AG04450 (cell line): ENCODE results near the gene HOXA5. TPM values are rescaled to one million over a fixed set of nuclear protein-coding genes. Genes with fewer than 3 reads are reported as not detected.

ENCODE experiments used
- CTCF ChIA-PET: fragments of 300-600, 350-600 bp; formaldehyde crosslinking; extraction: SDS; loops from one replicate; lab custom pipeline; 2022; ENCODE audit warnings: antibody characterized with exemption, inconsistent platforms; lab: Charles Lee
- POLR2A ChIA-PET: fragments of 350-600 bp; formaldehyde crosslinking; extraction: SDS; loops from one replicate; lab custom pipeline; 2021; ENCODE audit warnings: antibody characterized with exemption, inconsistent platforms; lab: Yijun Ruan, JAX
- DNase-seq: peaks from one replicate; pipeline ENCODE4 v3.0.0-alpha.2; 2011; ENCODE audit warnings: low read depth, low spot score
- H3K27ac ChIP-seq: one replicate; pipeline ENCODE4 v1.5.1; 2012; ENCODE audit warnings: low read depth, low read length, control low read depth
- H3K27me3 ChIP-seq: one replicate; pipeline ENCODE4 v1.6.0; 2012; ENCODE audit warnings: low read length; ENCODE audit not compliant: control insufficient read depth, insufficient read depth
- H3K4me3 ChIP-seq: 2 replicates; pipeline ENCODE4 v1.5.1; 2011; ENCODE audit warnings: mild to moderate bottlenecking, low read depth, low read length, control low read depth
- H3K9me3 ChIP-seq: 2 replicates; pipeline ENCODE4 v1.5.1; 2012; ENCODE audit warnings: low read length; ENCODE audit not compliant: control insufficient read depth, insufficient read depth
- polyA plus RNA-seq: library from polyadenylated mRNA; depleted of rRNA; stranded (reverse); fragments of >200 nt; gene quantifications from 2 replicates; pipeline ENCODE4 v1.2.3, GENCODE V29; 2011
- TF ChIP-seq, protein P1 (sequence below): IDR thresholded peaks from 2 replicates; pipeline ENCODE4 v1.5.1; 2011; ENCODE audit warnings: low read depth, low read length, control low read depth, inconsistent platforms

The HOXA5 gene
- polyA plus RNA-seq, 1 experiment: 51.0 TPM

DNA sequence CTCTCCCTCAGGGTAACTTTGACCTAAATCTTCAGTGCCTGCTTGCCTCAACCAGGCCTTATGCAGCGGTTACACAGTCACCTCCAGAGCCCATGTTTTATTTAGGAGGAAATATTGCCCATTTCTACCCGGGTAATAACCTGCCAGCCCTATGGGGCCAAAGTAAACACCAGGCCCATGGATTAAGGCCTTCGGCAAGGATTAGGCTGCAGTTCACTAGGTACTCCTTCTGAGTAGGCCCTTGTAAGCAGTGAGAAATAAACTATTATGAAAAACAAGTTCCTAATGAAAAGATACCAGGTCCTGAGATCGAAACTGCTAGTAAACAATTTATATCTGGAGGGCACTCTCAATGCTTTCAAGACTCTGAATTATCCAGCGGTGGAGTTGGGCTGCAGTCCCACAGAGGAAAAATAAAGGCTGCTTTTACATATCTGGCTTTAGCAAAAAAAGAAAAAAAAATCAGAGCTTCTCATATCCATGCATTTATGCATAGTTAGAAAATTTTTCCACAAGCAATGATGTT is 34.4 kb upstream of the HOXA5 start:
- CTCF ChIA-PET: interaction anchor here (1.5 to 4.2 kb wide), 7 partner anchors 13 to 1285 kb away, joined by 6 to 21 read pairs (median 15); no protein-coding TSS in a partner anchor
- Histone ChIP-seq H3K27ac (no peak overlapping the region), H3K9me3 (peaks cover 8% of the 10 kb centered on the region; the same call in 1 of the 2 replicates), H3K27me3 (peaks cover 87% of the 10 kb centered on the region), H3K4me3 (no peak overlapping the region)
- TF ChIP-seq, protein P1, sequence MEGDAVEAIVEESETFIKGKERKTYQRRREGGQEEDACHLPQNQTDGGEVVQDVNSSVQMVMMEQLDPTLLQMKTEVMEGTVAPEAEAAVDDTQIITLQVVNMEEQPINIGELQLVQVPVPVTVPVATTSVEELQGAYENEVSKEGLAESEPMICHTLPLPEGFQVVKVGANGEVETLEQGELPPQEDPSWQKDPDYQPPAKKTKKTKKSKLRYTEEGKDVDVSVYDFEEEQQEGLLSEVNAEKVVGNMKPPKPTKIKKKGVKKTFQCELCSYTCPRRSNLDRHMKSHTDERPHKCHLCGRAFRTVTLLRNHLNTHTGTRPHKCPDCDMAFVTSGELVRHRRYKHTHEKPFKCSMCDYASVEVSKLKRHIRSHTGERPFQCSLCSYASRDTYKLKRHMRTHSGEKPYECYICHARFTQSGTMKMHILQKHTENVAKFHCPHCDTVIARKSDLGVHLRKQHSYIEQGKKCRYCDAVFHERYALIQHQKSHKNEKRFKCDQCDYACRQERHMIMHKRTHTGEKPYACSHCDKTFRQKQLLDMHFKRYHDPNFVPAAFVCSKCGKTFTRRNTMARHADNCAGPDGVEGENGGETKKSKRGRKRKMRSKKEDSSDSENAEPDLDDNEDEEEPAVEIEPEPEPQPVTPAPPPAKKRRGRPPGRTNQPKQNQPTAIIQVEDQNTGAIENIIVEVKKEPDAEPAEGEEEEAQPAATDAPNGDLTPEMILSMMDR: no peak
- POLR2A ChIA-PET: no interaction called here
- DNase-seq: no peak

DNA sequence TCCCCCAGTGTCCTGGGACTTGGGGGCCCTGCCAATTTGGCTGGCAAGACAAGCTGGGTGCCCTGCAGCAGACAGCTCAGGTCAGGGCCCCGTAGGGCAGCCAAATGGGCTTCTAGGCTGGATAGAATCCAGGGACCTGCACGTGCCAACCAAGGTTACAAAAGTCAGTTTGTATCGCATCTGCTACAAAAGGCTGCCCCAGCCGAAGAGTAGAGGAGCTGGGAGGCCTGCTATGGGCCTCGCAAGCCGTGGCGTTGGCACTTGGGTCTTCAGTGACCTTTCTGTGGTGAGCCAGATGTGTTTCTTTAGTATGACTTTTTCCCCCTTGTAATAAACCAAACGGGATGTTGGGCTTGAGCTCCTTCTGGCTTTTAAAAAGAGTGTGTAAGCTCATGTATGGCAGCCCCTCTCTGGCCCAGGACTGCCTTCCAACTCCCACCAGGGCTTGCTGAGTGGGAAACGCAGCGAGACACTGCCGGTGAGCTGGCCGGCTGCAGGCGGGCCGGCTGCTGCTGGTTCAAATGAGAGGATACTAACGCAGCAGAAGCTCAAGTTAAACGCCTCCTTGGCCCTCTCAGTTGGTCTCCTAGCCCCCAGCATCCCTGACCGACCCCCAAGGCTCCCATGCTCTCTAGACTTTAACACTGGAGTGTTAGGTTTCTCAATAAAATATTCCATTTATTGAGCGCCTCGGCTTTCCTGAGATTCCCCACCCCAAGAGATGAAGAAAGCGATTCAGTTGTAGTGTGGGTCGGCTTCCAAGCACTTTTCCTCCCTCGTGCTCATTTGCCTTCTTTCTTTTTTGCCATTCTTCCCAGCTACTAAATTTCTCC is 33.7 kb upstream of the HOXA5 start:
- no peak for DNase-seq
- Histone ChIP-seq H3K27me3 (peaks cover 87% of the 10 kb centered on the region), H3K27ac (no peak overlapping the region)

DNA sequence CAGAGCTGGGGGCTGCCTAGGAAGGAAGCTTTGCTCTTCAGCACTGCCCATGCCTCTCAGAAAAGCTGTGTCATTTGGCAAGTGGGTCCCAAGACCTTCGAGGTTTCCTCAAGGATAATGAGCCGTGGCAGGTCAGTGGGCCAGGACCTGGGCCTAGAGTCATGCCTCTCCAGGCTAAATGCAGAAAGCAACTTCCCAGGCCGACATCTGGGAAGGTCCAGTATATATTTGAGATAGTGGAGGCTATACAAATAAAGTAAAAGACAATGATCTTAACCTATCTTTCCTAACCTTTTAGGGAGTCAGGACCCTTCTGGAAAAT is 33.0 kb upstream of the HOXA5 start:
- ChIA-PET CTCF (interaction anchor here (1.5 to 4.2 kb wide), 3 partner anchors 33 to 1283 kb away, joined by 6 to 17 read pairs (median 8); no protein-coding TSS in a partner anchor), POLR2A (no interaction called here)
- no peak for DNase-seq
- Histone ChIP-seq H3K4me3 (no peak overlapping the region), H3K27me3 (peaks cover 88% of the 10 kb centered on the region), H3K27ac (no peak overlapping the region), H3K9me3 (peaks cover 11% of the 10 kb centered on the region; the same call in 1 of the 2 replicates)
- TF ChIP-seq, protein P1: no peak

More for the DNA sequence above, 33.7 kb upstream of the HOXA5 start:
- ChIA-PET CTCF (interaction anchor here (1.5 to 4.2 kb wide), 3 partner anchors 33 to 1284 kb away, joined by 6 to 17 read pairs (median 8); no protein-coding TSS in a partner anchor), POLR2A (no interaction called here)
- peaks cover 11% of the 10 kb centered on the region; the same call in 1 of the 2 replicates for H3K9me3 ChIP-seq
- TF ChIP-seq, protein P1: no peak
- H3K4me3 ChIP-seq: no peak overlapping the region

DNA sequence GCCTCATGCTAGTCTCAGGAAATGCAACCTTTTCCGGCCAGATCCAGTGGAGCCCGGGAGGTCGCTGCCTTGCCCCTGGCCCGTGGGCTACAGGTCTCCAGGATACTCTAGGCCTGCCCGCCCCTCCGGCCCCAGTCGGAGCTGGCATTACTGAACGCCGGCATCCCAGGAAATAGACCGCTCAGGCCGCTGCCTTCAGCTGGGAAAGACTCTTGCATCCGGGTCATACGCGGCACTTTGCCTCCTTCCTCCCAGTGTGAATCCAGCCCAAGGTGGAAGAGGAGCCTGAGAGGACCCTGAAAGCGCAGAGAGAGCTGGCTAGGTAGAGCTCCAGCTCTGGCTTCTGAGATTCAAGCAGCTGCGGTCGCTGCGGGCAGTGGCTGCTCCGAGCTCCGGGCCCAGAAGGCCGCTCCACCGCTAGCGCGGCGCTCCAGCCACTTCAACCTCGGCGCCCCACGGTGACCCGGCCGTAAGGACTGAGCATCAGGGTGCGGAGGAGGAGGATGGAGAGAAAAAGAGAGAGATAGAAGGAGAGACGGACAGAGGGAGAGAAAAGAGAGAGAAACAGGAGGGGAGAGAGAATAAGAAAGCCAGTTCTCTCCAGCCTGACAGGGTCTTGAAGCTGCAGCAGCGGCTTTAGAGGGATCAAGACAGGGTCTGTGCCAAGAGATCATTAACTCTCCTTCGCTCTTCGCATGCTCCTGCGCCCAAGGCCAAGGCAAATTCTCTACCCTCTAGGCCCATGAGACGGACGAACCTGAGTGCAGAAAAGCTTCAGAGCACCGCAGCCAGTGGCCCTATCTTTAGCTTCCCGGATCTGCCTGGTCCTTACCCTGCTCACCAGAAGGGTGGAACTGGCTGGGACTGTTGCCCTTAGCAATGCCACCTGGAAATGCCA is 32.4 kb upstream of the HOXA5 start:
- ChIA-PET POLR2A (no interaction called here), CTCF (interaction anchor here (0.6 to 4.2 kb wide), 4 partner anchors 34 to 1283 kb away, joined by 6 to 17 read pairs (median 10); no protein-coding TSS in a partner anchor)
- TF ChIP-seq, protein P1: no peak
- H3K4me3 ChIP-seq: no peak overlapping the region
- DNase-seq: no peak
- H3K27ac ChIP-seq: no peak overlapping the region
- H3K9me3 ChIP-seq: peaks cover 11% of the 10 kb centered on the region; the same call in 1 of the 2 replicates
- H3K27me3 ChIP-seq: peaks cover 89% of the 10 kb centered on the region
